LNCaP clone FGC (cell line): ENCODE measurements around the gene MRTFB.

Source experiments
- DNase-seq: peaks from one replicate; pipeline ENCODE4 v3.0.0-alpha.2; 2011; ENCODE audit warnings: low read depth
- H3K4me3 ChIP-seq: 2 replicates; pipeline ENCODE4 v1.5.1; 2011; ENCODE audit warnings: mild to moderate bottlenecking, low read depth, low read length, control low read depth
- TF ChIP-seq, protein P1 (sequence below): IDR thresholded peaks from 2 replicates; pipeline ENCODE4 v1.5.1; 2012; ENCODE audit warnings: mild to moderate bottlenecking; ENCODE audit not compliant: control insufficient read depth, insufficient read depth; ENCODE audit errors: extremely low read depth

The MRTFB gene

DNA sequence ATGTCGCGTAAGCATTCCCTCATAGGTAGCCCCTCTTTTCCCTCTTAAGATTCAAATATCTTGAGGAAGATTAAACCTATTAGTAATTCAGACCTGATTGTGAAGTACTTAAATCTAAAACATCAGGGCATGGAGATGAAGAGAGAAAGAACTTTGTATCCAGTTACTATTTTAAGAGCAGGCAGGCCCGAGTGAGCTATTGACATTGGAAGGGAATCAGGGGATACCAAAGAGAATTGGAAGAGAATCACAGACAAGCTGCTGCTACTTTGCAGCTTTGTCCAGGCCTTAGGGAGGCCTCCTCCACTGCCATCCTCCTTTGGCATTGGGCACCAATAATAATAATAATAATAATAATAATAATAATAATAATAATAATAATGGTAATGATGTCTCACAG is 170.5 kb downstream of the MRTFB start:
- DNase-seq: no peak
- TF ChIP-seq, protein P1, sequence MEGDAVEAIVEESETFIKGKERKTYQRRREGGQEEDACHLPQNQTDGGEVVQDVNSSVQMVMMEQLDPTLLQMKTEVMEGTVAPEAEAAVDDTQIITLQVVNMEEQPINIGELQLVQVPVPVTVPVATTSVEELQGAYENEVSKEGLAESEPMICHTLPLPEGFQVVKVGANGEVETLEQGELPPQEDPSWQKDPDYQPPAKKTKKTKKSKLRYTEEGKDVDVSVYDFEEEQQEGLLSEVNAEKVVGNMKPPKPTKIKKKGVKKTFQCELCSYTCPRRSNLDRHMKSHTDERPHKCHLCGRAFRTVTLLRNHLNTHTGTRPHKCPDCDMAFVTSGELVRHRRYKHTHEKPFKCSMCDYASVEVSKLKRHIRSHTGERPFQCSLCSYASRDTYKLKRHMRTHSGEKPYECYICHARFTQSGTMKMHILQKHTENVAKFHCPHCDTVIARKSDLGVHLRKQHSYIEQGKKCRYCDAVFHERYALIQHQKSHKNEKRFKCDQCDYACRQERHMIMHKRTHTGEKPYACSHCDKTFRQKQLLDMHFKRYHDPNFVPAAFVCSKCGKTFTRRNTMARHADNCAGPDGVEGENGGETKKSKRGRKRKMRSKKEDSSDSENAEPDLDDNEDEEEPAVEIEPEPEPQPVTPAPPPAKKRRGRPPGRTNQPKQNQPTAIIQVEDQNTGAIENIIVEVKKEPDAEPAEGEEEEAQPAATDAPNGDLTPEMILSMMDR: no peak
- H3K4me3 ChIP-seq: no peak overlapping the region

DNA sequence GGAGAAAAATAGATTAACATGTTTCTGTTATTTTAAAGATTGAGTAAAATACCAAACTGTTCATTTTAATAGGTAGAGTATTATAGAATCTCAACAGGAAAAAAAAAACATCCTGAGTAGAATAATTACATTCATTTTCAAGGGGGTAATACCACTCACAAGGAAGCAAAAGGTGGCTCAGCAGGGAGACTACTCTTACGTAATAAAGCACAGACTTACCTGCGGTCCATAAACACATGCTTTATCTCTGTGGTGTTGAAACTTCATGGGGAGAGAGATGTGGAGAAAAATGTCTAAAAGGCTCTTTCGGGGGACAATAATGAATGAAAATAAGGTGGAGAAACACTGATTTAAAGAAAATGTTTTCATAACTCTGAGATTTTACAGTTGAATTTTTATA is 171.7 kb downstream of the MRTFB start:
- no peak overlapping the region for H3K4me3 ChIP-seq
- DNase-seq: no peak
- TF ChIP-seq, protein P1: no peak

DNA sequence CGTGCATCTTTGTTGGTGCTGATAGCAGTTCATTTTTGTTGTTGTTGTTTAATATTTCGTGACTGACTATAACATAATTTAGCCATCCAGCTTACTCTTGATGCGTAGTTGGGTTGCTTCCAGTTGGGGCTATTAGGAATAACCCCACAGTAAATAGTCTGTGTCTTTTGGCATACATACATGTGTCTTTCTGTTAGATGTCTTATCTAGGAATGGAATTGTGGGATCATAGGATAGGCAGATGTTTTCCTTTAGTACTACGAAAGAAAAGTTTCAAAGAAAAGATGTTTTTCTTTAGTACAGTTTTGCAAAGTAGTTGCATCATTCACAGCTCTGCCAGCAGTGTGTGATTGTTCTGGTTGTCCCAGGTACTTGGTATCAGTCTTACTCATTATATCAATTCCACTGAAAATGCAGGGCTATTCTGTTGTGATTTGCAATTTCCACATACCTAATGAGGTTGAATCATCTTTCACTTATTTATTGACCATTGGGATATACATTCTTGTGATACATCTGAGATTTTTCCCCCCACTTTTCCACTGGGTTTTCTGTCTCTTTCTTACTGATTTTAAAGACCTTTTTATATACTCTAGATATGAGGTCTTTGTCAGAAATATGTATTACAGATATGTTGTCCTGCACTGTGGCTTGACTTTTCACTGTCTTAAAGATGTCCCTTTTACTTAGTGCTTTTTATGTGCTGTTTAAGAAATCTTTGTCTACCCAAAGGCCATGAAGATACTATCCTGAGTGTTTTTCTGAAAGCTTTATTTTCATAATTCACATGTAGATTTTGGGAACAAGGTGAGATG is 173.3 kb downstream of the MRTFB start:
- H3K4me3 ChIP-seq: no peak overlapping the region
- TF ChIP-seq, protein P1: no peak
- DNase-seq: no peak

DNA sequence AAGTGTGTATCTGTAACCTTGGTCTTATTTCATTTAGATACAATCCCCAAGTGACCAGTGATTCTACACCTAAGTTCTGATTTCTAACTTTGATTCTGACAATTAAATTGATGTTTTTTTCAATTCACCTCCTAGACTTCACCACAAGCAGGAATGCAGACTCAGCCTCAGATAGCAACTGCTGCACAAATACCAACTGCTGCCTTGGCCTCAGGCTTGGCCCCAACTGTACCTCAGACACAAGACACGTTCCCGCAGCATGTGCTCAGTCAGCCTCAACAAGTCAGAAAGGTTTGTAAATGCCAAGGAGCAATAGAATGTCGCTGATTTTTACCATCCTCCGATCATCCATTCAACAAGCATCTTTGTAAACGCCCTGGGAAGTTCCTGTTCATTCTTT is 177.7 kb downstream of the MRTFB start:
- TF ChIP-seq, protein P1: no peak
- no peak for DNase-seq
- H3K4me3 ChIP-seq: no peak overlapping the region

DNA sequence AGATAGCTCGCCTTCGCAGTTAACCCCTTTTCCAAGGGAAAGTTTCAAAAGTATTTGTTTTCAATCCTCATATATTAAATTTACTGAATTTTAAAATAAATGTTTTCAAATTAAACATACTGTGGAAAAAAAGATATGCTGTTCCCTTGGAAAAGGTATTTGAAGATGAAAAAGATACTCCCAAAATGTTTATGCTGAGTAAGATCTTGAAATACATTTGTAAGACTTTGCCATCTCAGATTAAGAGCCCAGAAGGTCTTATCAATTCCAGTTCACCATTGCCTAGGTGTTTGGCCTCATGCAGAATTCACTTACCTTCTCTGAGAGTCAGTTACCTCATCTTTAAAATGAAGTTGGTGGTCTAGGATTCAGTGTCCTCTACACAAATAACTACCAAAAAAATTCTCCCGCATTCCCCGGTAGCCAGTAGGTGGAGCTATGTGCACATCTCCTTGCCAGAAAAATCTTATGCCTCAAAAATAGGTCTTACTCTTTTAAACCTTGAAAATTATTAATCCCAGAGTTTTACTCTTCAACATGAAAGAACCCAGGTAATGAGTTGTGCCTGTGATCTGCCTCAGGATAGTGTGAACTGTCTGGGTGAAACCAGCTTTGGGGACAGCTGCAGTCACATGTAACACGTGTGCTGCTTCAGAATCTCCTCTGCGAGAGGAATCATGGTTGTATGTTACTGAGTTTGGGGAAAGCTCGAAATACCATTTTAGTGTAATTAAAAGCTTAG is 178.3 kb downstream of the MRTFB start:
- no peak overlapping the region for H3K4me3 ChIP-seq
- TF ChIP-seq, protein P1: peak; percentile 71
- no peak for DNase-seq

DNA sequence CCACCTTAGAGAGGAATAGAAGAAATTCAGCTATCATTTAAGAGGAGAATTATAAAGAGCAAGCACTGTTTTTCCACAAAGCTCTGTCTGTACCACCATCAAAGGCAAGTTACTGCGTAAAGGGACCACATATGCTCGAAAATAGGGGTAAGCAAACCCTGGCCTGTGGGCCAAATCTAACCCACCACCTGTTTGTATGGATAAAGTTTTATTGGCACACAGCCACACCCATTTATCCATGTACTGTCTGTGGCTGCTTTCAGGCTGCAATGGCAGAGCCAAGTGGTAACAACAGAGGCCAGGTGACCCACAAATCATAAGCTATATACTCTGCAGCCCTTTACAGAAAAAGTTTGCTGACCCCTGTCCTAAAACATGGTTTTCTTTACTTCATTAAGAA is 180.3 kb downstream of the MRTFB start:
- TF ChIP-seq, protein P1: no peak
- no peak overlapping the region for H3K4me3 ChIP-seq
- no peak for DNase-seq
